Measurements from ENCODE around the gene NES. TPM values are rescaled to one million over a fixed set of nuclear protein-coding genes. Genes with fewer than 3 reads are reported as not detected.

The NES gene
- total RNA-seq, 1 donor from 2014 or later: 494 TPM

DNA sequence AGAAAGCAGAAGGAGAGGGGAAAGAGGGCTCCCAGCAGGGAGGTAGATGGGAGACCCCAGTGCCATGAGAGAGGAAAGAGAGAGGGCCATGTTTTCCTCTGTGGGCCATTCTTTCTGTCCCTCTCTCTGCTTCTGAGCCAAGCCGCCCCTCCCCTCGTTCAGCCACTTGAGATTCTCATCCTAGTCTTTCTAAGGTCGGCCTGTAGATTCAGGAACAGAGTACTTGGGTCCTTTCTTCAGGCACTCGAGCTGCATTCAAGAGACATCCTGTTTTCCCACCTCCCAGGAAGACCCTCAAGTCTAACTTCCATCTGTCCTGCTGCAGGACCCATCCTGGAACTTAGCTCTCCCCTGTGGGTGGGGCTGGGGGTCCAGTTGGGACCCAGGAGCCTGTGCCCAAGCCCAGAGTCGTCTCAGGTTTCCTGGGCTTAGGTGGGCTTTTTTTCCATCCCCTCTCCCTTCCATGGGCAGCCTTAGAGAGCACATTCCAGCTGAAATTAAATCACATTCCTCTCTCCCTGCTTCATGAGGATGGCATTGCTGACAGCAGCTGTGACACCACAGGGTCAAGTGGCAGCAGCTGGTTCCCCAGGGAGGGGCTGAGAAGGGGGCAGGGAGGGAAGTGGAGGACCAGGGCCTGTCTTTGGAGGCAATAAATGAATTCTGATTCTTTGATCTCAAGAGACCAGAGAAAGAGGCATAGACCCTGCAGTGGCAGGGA is 13.0 kb downstream of the NES start:
- H3K9me3 ChIP-seq (ENCODE audit: control insufficient read depth in 3 of 3, low read length in 3 of 3): no peaks in the 10 kb centered on the region
- H3K9ac ChIP-seq (ENCODE audit: low read depth in 1 of 3, low read length in 3 of 3): peak overlapping the region; percentile 76 to 83 (median 77)
- H3K4me1 ChIP-seq (ENCODE audit: control insufficient read depth in 3 of 3, insufficient read depth in 3 of 3, low read length in 3 of 3): peaks cover 95 to 97% (median 96%) of the 10 kb centered on the region in 3 donors
- no peaks in the 10 kb centered on the region for H3K36me3 ChIP-seq (ENCODE audit: control insufficient read depth in 3 of 3, insufficient read depth in 3 of 3, low read length in 3 of 3)
- no peaks in the 10 kb centered on the region for H3K27me3 ChIP-seq (ENCODE audit: control insufficient read depth in 3 of 3, insufficient read depth in 3 of 3, low read length in 3 of 3)
- peak overlapping the region; percentile 54 to 57 (median 55) for H3K4me3 ChIP-seq (ENCODE audit: low read length in 3 of 3)
- H3K27ac ChIP-seq (ENCODE audit: low read depth, low read length): peak overlapping the region; percentile 99

DNA sequence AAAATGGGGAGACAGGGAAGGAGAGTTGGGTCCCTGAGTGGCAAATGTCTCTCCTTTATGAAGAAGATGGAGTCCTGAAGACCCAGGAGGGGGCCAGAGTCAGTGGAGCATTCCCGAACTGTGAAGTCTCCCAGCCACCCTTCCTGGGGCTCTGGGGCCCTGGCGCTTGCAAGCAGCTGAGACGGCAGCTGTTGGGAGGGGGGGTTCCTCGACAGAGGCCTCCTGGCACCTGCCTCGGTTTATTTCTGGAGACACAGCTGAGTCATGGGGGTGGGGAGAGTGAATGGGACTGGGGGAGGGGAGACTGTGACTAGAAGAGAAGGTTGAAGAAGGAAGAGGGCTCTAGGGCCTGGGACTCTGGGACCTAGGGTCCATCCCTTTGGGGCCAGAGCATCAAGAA is 14.0 kb downstream of the NES start:
- Histone ChIP-seq H3K27ac (ENCODE audit: low read depth, low read length) (peak overlapping the region; percentile 99), H3K36me3 (ENCODE audit: control insufficient read depth in 3 of 3, insufficient read depth in 3 of 3, low read length in 3 of 3) (no peaks in the 10 kb centered on the region), H3K4me3 (ENCODE audit: low read length in 3 of 3) (peak overlapping the region; percentile 20 to 49 (median 33)), H3K27me3 (ENCODE audit: control insufficient read depth in 3 of 3, insufficient read depth in 3 of 3, low read length in 3 of 3) (no peaks in the 10 kb centered on the region), H3K4me1 (ENCODE audit: control insufficient read depth in 3 of 3, insufficient read depth in 3 of 3, low read length in 3 of 3) (peaks cover 86 to 97% (median 93%) of the 10 kb centered on the region in 3 donors), H3K9ac (ENCODE audit: low read depth in 1 of 3, low read length in 3 of 3) (peak overlapping the region; percentile 13 to 77 (median 76)), H3K9me3 (ENCODE audit: control insufficient read depth in 3 of 3, low read length in 3 of 3) (no peaks in the 10 kb centered on the region)

DNA sequence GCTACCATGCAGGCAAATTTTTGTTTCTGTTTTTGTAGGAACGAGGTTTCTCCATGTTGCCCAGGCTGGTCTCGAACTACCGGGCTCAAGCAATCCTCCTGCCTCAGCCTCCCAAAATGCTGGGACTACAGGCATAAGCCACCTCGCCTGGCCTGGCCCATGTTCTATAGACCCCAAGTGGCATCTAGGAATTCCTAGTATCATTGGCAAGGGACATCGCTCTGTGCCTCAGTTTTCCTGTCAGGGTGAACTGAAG is 14.5 kb downstream of the NES start:
- H3K27ac ChIP-seq (ENCODE audit: low read depth, low read length): peak overlapping the region; percentile 99
- H3K27me3 ChIP-seq (ENCODE audit: control insufficient read depth in 3 of 3, insufficient read depth in 3 of 3, low read length in 3 of 3): peaks cover 0 to 4% (median 3%) of the 10 kb centered on the region in 3 donors
- H3K9ac ChIP-seq (ENCODE audit: low read depth in 1 of 3, low read length in 3 of 3): peak overlapping the region; percentile 13 to 77 (median 55)
- no peaks in the 10 kb centered on the region for H3K36me3 ChIP-seq (ENCODE audit: control insufficient read depth in 3 of 3, insufficient read depth in 3 of 3, low read length in 3 of 3)
- H3K4me3 ChIP-seq (ENCODE audit: low read length in 3 of 3): peak overlapping the region; percentile 20 to 49 (median 29)
- no peaks in the 10 kb centered on the region for H3K9me3 ChIP-seq (ENCODE audit: control insufficient read depth in 3 of 3, low read length in 3 of 3)
- H3K4me1 ChIP-seq (ENCODE audit: control insufficient read depth in 3 of 3, insufficient read depth in 3 of 3, low read length in 3 of 3): peaks cover 81 to 97% (median 92%) of the 10 kb centered on the region in 3 donors

DNA sequence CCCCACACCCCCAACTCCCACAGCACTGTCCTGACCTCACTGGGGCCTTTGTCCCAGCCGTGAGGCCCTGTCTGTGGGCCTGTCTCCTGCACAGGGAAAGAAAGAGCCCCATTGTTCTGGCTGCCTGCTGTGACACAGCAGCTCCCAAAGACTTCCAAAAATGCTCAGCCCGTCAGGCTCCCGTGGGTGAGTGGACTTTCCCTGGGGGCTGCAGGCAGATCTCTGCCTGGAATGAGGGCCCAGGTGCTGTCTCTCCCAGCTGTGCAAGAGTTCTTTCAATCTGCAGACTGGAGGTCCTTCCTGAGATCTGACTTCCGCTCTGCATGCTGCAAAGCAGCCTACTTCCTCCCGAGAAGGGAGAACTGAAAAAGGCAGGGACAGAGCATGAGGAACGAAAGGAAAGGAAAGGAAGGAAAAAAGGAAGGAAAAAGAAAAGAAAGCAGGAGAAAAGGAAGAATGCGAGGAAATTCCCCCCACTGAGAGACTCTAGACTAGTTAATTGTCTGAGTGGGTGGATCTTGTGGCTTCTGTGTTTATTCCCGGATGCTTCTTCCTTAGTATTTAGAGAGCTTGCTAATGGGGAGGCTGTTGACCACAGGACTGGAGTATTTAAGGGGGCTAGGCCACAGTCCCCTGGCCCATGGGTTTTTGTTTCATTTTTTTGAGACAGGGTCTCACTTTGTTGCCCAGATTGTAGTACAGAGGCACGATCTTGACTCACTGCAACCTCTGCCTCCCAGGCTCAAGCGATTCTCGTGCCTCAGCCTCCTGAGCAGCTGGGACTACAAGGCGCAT is 15.0 kb downstream of the NES start:
- Histone ChIP-seq H3K4me3 (ENCODE audit: low read length in 3 of 3) (peak overlapping the region in 1 of 3 donors; percentile 22), H3K9me3 (ENCODE audit: control insufficient read depth in 3 of 3, low read length in 3 of 3) (no peaks in the 10 kb centered on the region), H3K27me3 (ENCODE audit: control insufficient read depth in 3 of 3, insufficient read depth in 3 of 3, low read length in 3 of 3) (peaks cover 1 to 8% (median 6%) of the 10 kb centered on the region in 3 donors), H3K9ac (ENCODE audit: low read depth in 1 of 3, low read length in 3 of 3) (peak overlapping the region; percentile 33 to 77 (median 55)), H3K27ac (ENCODE audit: low read depth, low read length) (peak overlapping the region; percentile 99), H3K4me1 (ENCODE audit: control insufficient read depth in 3 of 3, insufficient read depth in 3 of 3, low read length in 3 of 3) (peaks cover 79 to 97% (median 92%) of the 10 kb centered on the region in 3 donors), H3K36me3 (ENCODE audit: control insufficient read depth in 3 of 3, insufficient read depth in 3 of 3, low read length in 3 of 3) (no peaks in the 10 kb centered on the region)

DNA sequence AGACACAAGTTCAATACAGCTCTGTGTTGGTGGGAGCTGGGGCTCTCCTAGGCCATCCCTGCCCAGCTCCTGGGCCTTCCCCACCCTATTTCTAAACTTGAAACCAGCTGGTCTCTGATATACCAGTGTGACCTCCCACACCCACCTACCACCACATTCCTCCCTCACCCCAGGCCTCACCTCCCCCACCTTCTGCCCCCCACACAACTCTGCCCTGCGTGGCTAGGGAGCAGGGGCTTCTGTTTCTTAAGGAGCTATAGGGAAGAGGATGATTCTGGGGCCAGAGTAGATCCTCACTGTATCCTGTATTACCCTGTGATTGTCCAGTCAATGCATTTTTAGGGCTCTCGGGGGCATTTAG is 16.5 kb downstream of the NES start:
- H3K27ac ChIP-seq (ENCODE audit: low read depth, low read length): peak overlapping the region; percentile 99
- no peaks in the 10 kb centered on the region for H3K36me3 ChIP-seq (ENCODE audit: control insufficient read depth in 3 of 3, insufficient read depth in 3 of 3, low read length in 3 of 3)
- peak overlapping the region; percentile 28 to 49 (median 41) for H3K4me3 ChIP-seq (ENCODE audit: low read length in 3 of 3)
- no peaks in the 10 kb centered on the region for H3K9me3 ChIP-seq (ENCODE audit: control insufficient read depth in 3 of 3, low read length in 3 of 3)
- peak overlapping the region; percentile 8 to 77 (median 64) for H3K9ac ChIP-seq (ENCODE audit: low read depth in 1 of 3, low read length in 3 of 3)
- H3K27me3 ChIP-seq (ENCODE audit: control insufficient read depth in 3 of 3, insufficient read depth in 3 of 3, low read length in 3 of 3): peaks cover 14 to 20% (median 17%) of the 10 kb centered on the region in 3 donors
- peaks cover 72 to 90% (median 83%) of the 10 kb centered on the region in 3 donors for H3K4me1 ChIP-seq (ENCODE audit: control insufficient read depth in 3 of 3, insufficient read depth in 3 of 3, low read length in 3 of 3)

DNA sequence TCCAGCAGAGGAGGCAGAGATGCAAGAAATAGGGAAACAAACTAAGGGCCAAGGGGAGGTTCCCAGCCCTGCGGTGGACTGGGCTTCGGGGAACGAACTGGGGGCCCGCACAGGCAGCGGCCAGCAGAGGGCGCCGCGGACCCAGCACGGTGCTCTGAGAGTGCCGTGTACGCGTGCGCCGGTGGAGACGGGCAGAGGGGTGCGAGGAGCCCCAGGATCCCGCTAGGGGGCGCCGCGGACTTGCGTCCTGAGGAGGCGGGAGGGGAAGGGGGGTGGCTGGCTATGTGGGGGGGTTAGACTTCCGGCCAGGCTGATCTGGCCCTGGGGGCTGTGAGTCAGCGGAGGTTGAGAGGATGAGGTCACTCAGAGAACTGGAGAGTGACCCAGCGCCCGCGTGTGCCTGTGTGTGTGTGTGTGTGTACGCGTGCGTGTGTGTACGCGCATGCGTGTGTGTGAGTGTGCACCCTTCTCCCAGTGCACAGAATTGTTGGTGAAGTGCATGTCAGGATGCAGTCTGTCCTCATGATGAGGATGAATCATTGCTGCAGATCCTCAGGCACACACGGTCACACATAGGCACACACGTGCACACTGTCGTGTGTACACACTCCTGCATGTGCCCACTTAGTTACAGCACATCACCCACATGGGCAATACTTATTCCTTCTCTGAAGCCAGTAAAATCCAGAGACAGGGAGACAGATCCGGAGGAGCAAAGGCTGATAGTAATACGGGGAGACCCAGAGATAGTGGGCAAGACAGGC is 17.0 kb downstream of the NES start:
- Histone ChIP-seq H3K27ac (ENCODE audit: low read depth, low read length) (peak overlapping the region; percentile 99), H3K9ac (ENCODE audit: low read depth in 1 of 3, low read length in 3 of 3) (peak overlapping the region; percentile 8 to 77 (median 63)), H3K36me3 (ENCODE audit: control insufficient read depth in 3 of 3, insufficient read depth in 3 of 3, low read length in 3 of 3) (no peaks in the 10 kb centered on the region), H3K27me3 (ENCODE audit: control insufficient read depth in 3 of 3, insufficient read depth in 3 of 3, low read length in 3 of 3) (peaks cover 19 to 23% (median 21%) of the 10 kb centered on the region in 3 donors), H3K4me3 (ENCODE audit: low read length in 3 of 3) (peak overlapping the region; percentile 45 to 62 (median 45)), H3K4me1 (ENCODE audit: control insufficient read depth in 3 of 3, insufficient read depth in 3 of 3, low read length in 3 of 3) (peaks cover 66 to 85% (median 78%) of the 10 kb centered on the region in 3 donors), H3K9me3 (ENCODE audit: control insufficient read depth in 3 of 3, low read length in 3 of 3) (no peaks in the 10 kb centered on the region)

DNA sequence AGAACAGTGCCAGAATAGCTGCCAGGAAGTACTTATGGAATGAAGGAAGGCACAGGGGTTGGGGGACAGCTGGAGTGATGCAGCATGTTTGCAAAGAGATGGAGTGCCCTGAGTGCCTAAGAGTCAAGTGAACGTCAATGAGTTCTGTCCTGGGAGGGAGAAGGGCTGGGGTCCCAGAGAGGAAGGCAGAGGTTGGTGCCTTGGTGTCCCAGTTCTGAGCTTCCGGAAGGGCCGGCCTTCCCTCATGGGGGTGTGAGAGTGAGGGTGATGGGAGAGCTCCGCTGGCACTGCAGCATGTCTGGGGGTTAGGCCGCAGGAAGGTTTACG is 17.6 kb downstream of the NES start:
- Histone ChIP-seq H3K4me1 (ENCODE audit: control insufficient read depth in 3 of 3, insufficient read depth in 3 of 3, low read length in 3 of 3) (peaks cover 62 to 80% (median 72%) of the 10 kb centered on the region in 3 donors), H3K9me3 (ENCODE audit: control insufficient read depth in 3 of 3, low read length in 3 of 3) (no peaks in the 10 kb centered on the region), H3K27ac (ENCODE audit: low read depth, low read length) (no peak overlapping the region), H3K27me3 (ENCODE audit: control insufficient read depth in 3 of 3, insufficient read depth in 3 of 3, low read length in 3 of 3) (peaks cover 19 to 25% (median 23%) of the 10 kb centered on the region in 3 donors), H3K9ac (ENCODE audit: low read depth in 1 of 3, low read length in 3 of 3) (peak overlapping the region in 2 of 3 donors; percentile 24 to 63), H3K36me3 (ENCODE audit: control insufficient read depth in 3 of 3, insufficient read depth in 3 of 3, low read length in 3 of 3) (no peaks in the 10 kb centered on the region), H3K4me3 (ENCODE audit: low read length in 3 of 3) (peak overlapping the region in 2 of 3 donors; percentile 5 to 45)

DNA sequence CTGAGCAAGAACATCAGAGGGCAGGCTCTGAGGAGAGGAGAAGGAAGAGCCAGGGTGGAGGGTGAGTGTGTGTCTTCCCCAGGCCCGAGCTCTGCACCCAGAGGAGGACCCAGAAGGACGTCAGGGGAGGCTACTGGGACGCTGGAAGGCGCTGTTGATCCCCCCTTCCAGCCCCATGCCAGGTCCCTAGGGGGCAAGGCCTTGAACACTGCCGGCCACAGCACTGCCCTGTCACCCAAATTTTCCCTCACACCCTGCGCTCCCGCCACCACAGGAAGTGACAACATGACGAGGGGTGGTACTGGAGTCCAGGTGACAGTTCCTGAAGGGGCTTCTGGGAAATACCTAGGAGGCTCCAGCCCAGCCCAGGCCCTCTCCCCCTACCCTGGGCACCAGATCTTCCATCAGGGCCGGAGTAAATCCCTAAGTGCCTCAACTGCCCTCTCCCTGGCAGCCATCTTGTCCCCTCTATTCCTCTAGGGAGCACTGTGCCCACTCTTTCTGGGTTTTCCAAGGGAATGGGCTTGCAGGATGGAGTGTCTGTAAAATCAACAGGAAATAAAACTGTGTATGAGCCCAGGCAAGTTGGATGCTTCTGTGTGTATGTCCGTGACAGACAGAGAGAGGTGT is 18.1 kb downstream of the NES start:
- H3K9ac ChIP-seq (ENCODE audit: low read depth in 1 of 3, low read length in 3 of 3): peak overlapping the region in 2 of 3 donors; percentile 24 to 63
- no peak overlapping the region for H3K4me3 ChIP-seq (ENCODE audit: low read length in 3 of 3)
- H3K27ac ChIP-seq (ENCODE audit: low read depth, low read length): no peak overlapping the region

DNA sequence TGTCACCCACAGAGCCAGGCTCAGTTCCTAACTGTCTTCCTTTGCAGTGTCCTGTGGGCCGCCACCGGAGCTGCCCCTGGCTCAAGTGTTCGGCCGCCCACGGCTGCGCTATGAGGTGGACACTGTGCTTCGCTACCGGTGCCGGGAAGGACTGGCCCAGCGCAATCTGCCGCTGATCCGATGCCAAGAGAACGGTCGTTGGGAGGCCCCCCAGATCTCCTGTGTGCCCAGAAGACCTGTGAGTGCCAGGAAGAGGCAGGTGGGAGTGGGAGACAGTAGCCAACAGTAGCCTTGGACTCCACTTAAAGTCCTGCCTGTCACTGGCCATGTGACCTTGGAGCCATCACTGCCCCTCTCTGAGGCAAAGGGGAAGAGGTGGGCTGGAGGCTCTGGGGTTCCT is 18.7 kb downstream of the NES start:
- Histone ChIP-seq H3K4me3 (ENCODE audit: low read length in 3 of 3) (no peak overlapping the region), H3K9ac (ENCODE audit: low read depth in 1 of 3, low read length in 3 of 3) (peak overlapping the region in 1 of 3 donors; percentile 40), H3K9me3 (ENCODE audit: control insufficient read depth in 3 of 3, low read length in 3 of 3) (no peaks in the 10 kb centered on the region), H3K4me1 (ENCODE audit: control insufficient read depth in 3 of 3, insufficient read depth in 3 of 3, low read length in 3 of 3) (peaks cover 50 to 69% (median 61%) of the 10 kb centered on the region in 3 donors), H3K27me3 (ENCODE audit: control insufficient read depth in 3 of 3, insufficient read depth in 3 of 3, low read length in 3 of 3) (peaks cover 19 to 32% (median 25%) of the 10 kb centered on the region in 3 donors), H3K36me3 (ENCODE audit: control insufficient read depth in 3 of 3, insufficient read depth in 3 of 3, low read length in 3 of 3) (no peaks in the 10 kb centered on the region), H3K27ac (ENCODE audit: low read depth, low read length) (no peak overlapping the region)

More for the DNA sequence above, 18.1 kb downstream of the NES start:
- H3K9me3 ChIP-seq (ENCODE audit: control insufficient read depth in 3 of 3, low read length in 3 of 3): no peaks in the 10 kb centered on the region
- H3K36me3 ChIP-seq (ENCODE audit: control insufficient read depth in 3 of 3, insufficient read depth in 3 of 3, low read length in 3 of 3): no peaks in the 10 kb centered on the region
- H3K4me1 ChIP-seq (ENCODE audit: control insufficient read depth in 3 of 3, insufficient read depth in 3 of 3, low read length in 3 of 3): peaks cover 56 to 74% (median 66%) of the 10 kb centered on the region in 3 donors
- H3K27me3 ChIP-seq (ENCODE audit: control insufficient read depth in 3 of 3, insufficient read depth in 3 of 3, low read length in 3 of 3): peaks cover 19 to 26% (median 25%) of the 10 kb centered on the region in 3 donors

All from skeletal muscle tissue (tissue), 4 donors.